Endothelial cell of umbilical vein (primary cell): ENCODE results near the gene DDX56. TPM values are rescaled to one million over a fixed set of nuclear protein-coding genes. Genes with fewer than 3 reads are reported as not detected.

Experiments
- BruUV-seq: library from RNA; stranded (reverse); fragments of 400-500 nt; replicated peaks from 2 replicates; lab custom pipeline; 2021; lab: Mats Ljungman, UMichigan
- CTCF ChIA-PET: fragments of 300-600, 350-600 bp; sonication (Branson Sonifier 250); formaldehyde crosslinking; loops from one replicate; lab custom pipeline; 2021; ENCODE audit warnings: antibody characterized with exemption, inconsistent platforms; lab: Charles Lee
- POLR2A ChIA-PET: fragments of 300-600, 350-600 bp; sonication (Branson Sonifier 250); formaldehyde crosslinking; loops from one replicate; lab custom pipeline; 2021; ENCODE audit warnings: antibody characterized with exemption, inconsistent platforms; lab: Charles Lee
- DNase-seq: peaks from one replicate; pipeline ENCODE4 v3.0.0-alpha.2; 2011; ENCODE audit warnings: low read depth, low spot score
- FAIRE-seq: peaks from 2 replicates; lab custom pipeline; 2011; peaks lifted over from hg19 to GRCh38; lab: Jason Lieb, UNC
- H2AFZ ChIP-seq: 2 replicates; pipeline ENCODE4 v1.6.0; 2012; ENCODE audit warnings: low read depth, low read length, control low read depth, inconsistent platforms
- H3K27ac ChIP-seq: 2 replicates; pipeline ENCODE4 v1.5.1; 2011; ENCODE audit warnings: low read depth, mild to moderate bottlenecking, control low read depth, low read length, moderate library complexity; ENCODE audit not compliant: insufficient read depth
- H3K27me3 ChIP-seq, 2 experiments: 2 replicates each; pipeline versions ENCODE4 v1.6.0 to v1.6.1; 2011; ENCODE audit warnings: low read length in 2 of 2, mixed read lengths in 1 of 2; ENCODE audit not compliant: control insufficient read depth in 2 of 2, insufficient read depth in 2 of 2
- H3K36me3 ChIP-seq, 2 experiments: 2 replicates in 1 of 2; 3 replicates in 1 of 2; pipeline ENCODE4 v1.5.1; 2011; ENCODE audit warnings: low read length in 2 of 2, mild to moderate bottlenecking in 1 of 2, moderate library complexity in 1 of 2; ENCODE audit not compliant: control insufficient read depth in 2 of 2, insufficient read depth in 2 of 2; ENCODE audit errors: extremely low read depth in 1 of 2
- H3K4me1 ChIP-seq: 3 replicates; pipeline ENCODE4 v1.5.1; 2011; ENCODE audit warnings: mild to moderate bottlenecking, low read length; ENCODE audit not compliant: control insufficient read depth, insufficient read depth; ENCODE audit errors: extremely low read depth
- H3K4me2 ChIP-seq: 2 replicates; pipeline ENCODE4 v1.6.1; 2011; ENCODE audit warnings: low read length, control low read depth, mixed read lengths; ENCODE audit not compliant: insufficient read depth
- H3K4me3 ChIP-seq, 3 experiments: fragments of 200-600 bp in 1 of 3; sonication (generic), shearing (Covaris generic) in 1 of 3; replicated peaks in 1 of 3; 2 replicates each; pipeline ENCODE4 v1.5.1; 2011 to 2016; ENCODE audit warnings: control low read depth in 3 of 3, low read length in 3 of 3, mild to moderate bottlenecking in 2 of 3, inconsistent platforms in 1 of 3, low read depth in 1 of 3, moderate library complexity in 1 of 3; ENCODE audit not compliant: insufficient read depth in 1 of 3
- H3K79me2 ChIP-seq: 2 replicates; pipeline ENCODE4 v1.6.0; 2012; ENCODE audit warnings: low read length, inconsistent platforms; ENCODE audit not compliant: control insufficient read depth, insufficient read depth
- H3K9ac ChIP-seq: replicated peaks from 2 replicates; pipeline ENCODE3; 2011; ENCODE audit warnings: low read length, control low read depth; ENCODE audit not compliant: insufficient read depth; ENCODE audit errors: extremely low read depth
- H3K9me1 ChIP-seq: replicated peaks from 3 replicates; pipeline ENCODE4 v1.6.0; 2011; ENCODE audit warnings: mild to moderate bottlenecking, low read length; ENCODE audit not compliant: control insufficient read depth, insufficient read depth; ENCODE audit errors: extremely low read depth
- H3K9me3 ChIP-seq: replicated peaks from 2 replicates; pipeline ENCODE4 v1.5.1; 2012; ENCODE audit warnings: low read length, inconsistent platforms; ENCODE audit not compliant: control insufficient read depth, insufficient read depth
- H4K20me1 ChIP-seq: replicated peaks from 2 replicates; pipeline ENCODE3; 2011; ENCODE audit warnings: mild to moderate bottlenecking, low read length; ENCODE audit not compliant: control insufficient read depth, insufficient read depth; ENCODE audit errors: extremely low read depth
- EZH2 ChIP-seq: IDR thresholded peaks from 2 replicates; pipeline ENCODE4 v1.6.1; 2012; ENCODE audit warnings: borderline replicate concordance, low read depth, mild to moderate bottlenecking, moderate library complexity, low read length, inconsistent platforms; ENCODE audit not compliant: severe bottlenecking
- FOS ChIP-seq: IDR thresholded peaks from 2 replicates; pipeline ENCODE4 v1.6.1; 2011; ENCODE audit warnings: mild to moderate bottlenecking, low read length, moderate library complexity, borderline replicate concordance; ENCODE audit not compliant: insufficient read depth
- GATA2 ChIP-seq: IDR thresholded peaks from 2 replicates; pipeline ENCODE4 v1.7.0; 2011; ENCODE audit warnings: low read depth, mild to moderate bottlenecking, moderate library complexity, mixed read lengths, low read length; ENCODE audit not compliant: insufficient read length, insufficient read depth
- JUN ChIP-seq: IDR thresholded peaks from 2 replicates; pipeline ENCODE4 v1.6.1; 2011; ENCODE audit warnings: borderline replicate concordance, low read depth; ENCODE audit not compliant: insufficient read length, insufficient read depth
- dilution Hi-C: fragments of 300-500 bp; cut with MboI; formaldehyde crosslinking; loops from one replicate; pipeline ENCODE4 v1.15.0; 2019; ENCODE audit warnings: low sequenced_read_pairs; ENCODE audit not compliant: extremely low pct_ligation_motif_present
- intact Hi-C: fragments of 100-400 bp; cut with micrococcal nuclease; formaldehyde crosslinking; loops from one replicate; pipeline ENCODE4 v1.10.0; 2022
- polyA plus RNA-seq, 4 experiments: library from polyadenylated mRNA; depleted of rRNA in 3 of 4; stranded (reverse) in 3 of 4; unstranded in 1 of 4; fragments of >200 nt; gene quantifications; 2 replicates each; pipeline versions ENCODE4 v1.2.1 to v1.2.3, GENCODE V29; 2011 to 2012; ENCODE audit warnings: missing spikeins in 1 of 4
- total RNA-seq: library from RNA; stranded (reverse); gene quantifications from 2 replicates; pipeline ENCODE4 v1.2.3, GENCODE V29; 2021
- TF ChIP-seq, protein P1 (sequence below), 2 donors: IDR thresholded peaks; 1 replicate in 1 of 2; 2 replicates in 1 of 2; pipeline ENCODE4 v1.5.1; 2011; ENCODE audit warnings: low read length in 2 of 2, mild to moderate bottlenecking in 2 of 2, moderate library complexity in 2 of 2, control low read depth in 1 of 2, inconsistent platforms in 1 of 2, low read depth in 1 of 2; ENCODE audit not compliant: insufficient read depth in 1 of 2; ENCODE audit errors: extremely low read depth in 1 of 2
- TF ChIP-seq, protein P2 (sequence below): IDR thresholded peaks from 2 replicates; pipeline ENCODE4 v1.6.1; 2011; ENCODE audit not compliant: insufficient read depth, insufficient read length

The DDX56 gene
- total and polyA plus RNA-seq, 2 donors (not counting 3 experiments of a cell fraction or from before 2014, with no cell fraction given), result 94.7 to 96.6 TPM

DNA sequence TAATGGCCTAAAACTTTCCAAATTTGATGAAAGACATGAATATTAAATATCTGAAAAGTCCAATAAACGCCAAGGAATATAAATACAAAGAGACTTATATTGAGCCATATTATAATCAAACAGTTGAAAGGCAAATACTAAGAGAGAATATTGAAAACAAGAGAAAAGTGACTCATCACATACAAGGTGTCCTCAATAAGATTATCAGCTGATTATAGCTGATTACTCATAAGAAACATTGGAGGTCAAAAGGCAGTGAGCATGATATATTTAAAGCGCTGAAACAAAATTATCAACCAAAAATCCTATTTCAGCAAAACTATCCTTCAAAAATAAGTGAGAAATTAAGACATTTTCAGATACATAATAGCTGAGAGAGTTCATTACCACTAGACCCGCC is 24.8 kb downstream of the DDX56 start:
- ChIA-PET POLR2A (no interaction called here), CTCF (interaction anchor here (0.5 to 1.8 kb wide), 3 partner anchors 14 to 330 kb away, joined by 3 to 6 read pairs (median 4); no protein-coding TSS in a partner anchor)
- FAIRE-seq (no peak), DNase-seq (no peak)
- H3K9ac ChIP-seq, result no peak overlapping the region
- no peak overlapping the region for H3K4me2 ChIP-seq
- no peaks in the 10 kb centered on the region for H3K79me2 ChIP-seq
- intact Hi-C loops (no loop called here), dilution Hi-C loops (no loop called here)
- no peak overlapping the region for H3K4me3 ChIP-seq
- peaks cover 8 to 12% of the 10 kb centered on the region in 2 experiments for H3K27me3 ChIP-seq
- H4K20me1 ChIP-seq, result no peaks in the 10 kb centered on the region
- no peak overlapping the region for H2AFZ ChIP-seq
- no peaks in the 10 kb centered on the region for H3K9me3 ChIP-seq
- TF ChIP-seq GATA2 (no peak), JUN (peak; percentile 37), FOS (peak; percentile 11)
- no TSS peak for BruUV-seq
- no peaks in the 10 kb centered on the region for H3K9me1 ChIP-seq
- H3K36me3 ChIP-seq, result no peaks in the 10 kb centered on the region
- H3K4me1 ChIP-seq, result peaks cover 2% of the 10 kb centered on the region
- H3K27ac ChIP-seq, result no peak overlapping the region

DNA sequence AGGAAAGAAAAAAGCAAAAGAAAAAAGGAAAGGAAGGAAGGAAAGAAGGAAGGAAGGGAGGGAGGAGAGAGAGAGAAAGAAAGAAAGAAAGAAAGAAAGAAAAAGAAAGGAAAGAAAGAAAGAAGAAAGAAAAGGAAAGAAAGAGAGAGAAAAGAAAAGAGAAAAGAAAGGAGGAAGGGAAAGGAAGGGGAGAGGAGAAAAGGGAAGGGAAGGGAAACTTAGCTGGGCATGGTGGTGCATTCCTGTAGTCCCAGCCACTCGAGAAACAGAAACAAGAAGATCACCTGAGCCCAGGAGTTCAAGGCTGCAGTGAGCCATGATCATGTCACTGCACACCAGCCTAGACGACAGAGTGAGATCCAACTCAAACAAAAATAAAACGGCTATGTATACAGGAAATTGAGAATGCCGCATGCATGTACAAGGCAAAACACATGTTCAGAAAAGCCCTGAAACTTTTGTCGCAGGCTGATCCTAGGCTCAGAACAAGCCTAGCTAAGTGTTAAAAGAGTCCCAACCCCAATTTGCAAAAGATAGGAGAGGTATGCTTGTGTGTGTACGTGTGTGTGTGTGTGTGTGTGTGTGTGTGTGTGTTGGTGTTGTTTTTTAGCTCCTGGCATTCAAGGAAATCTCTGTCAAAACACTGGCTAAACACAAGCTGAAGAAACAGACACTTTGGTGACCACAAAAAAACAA is 26.0 kb downstream of the DDX56 start:
- ChIA-PET CTCF (interaction anchor here (1.1 to 1.8 kb wide), 2 partner anchors 13 to 68 kb away, joined by 3 to 6 read pairs; no protein-coding TSS in a partner anchor), POLR2A (interaction anchor here (0.7 kb wide), 1 partner anchor 14 kb away, joined by 3 read pairs; no protein-coding TSS in a partner anchor)
- no peaks in the 10 kb centered on the region for H3K79me2 ChIP-seq
- peak overlapping the region; percentile 60 for H2AFZ ChIP-seq
- peaks cover 2% of the 10 kb centered on the region for H3K4me1 ChIP-seq
- peaks cover 8 to 12% of the 10 kb centered on the region in 2 experiments for H3K27me3 ChIP-seq
- no peaks in the 10 kb centered on the region for H3K36me3 ChIP-seq
- peak; percentile 42 for DNase-seq
- no peaks in the 10 kb centered on the region for H3K9me3 ChIP-seq
- dilution Hi-C loops (no loop called here), intact Hi-C loops (no loop called here)
- peak; percentile 74 for FAIRE-seq
- TF ChIP-seq, protein P1, sequence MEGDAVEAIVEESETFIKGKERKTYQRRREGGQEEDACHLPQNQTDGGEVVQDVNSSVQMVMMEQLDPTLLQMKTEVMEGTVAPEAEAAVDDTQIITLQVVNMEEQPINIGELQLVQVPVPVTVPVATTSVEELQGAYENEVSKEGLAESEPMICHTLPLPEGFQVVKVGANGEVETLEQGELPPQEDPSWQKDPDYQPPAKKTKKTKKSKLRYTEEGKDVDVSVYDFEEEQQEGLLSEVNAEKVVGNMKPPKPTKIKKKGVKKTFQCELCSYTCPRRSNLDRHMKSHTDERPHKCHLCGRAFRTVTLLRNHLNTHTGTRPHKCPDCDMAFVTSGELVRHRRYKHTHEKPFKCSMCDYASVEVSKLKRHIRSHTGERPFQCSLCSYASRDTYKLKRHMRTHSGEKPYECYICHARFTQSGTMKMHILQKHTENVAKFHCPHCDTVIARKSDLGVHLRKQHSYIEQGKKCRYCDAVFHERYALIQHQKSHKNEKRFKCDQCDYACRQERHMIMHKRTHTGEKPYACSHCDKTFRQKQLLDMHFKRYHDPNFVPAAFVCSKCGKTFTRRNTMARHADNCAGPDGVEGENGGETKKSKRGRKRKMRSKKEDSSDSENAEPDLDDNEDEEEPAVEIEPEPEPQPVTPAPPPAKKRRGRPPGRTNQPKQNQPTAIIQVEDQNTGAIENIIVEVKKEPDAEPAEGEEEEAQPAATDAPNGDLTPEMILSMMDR (IDR thresholded peaks at IDR 0.05; ENCODE audit: extremely low read depth in 1 of 2, insufficient read depth in 1 of 2, low read depth in 1 of 2, low read length in 2 of 2), result no peak
- TF ChIP-seq, protein P2, sequence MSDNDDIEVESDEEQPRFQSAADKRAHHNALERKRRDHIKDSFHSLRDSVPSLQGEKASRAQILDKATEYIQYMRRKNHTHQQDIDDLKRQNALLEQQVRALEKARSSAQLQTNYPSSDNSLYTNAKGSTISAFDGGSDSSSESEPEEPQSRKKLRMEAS, result no peak
- TF ChIP-seq JUN, result no peak
- no peak for TF ChIP-seq EZH2
- TF ChIP-seq FOS, result no peak
- H3K4me3 ChIP-seq, result no peak overlapping the region
- no peaks in the 10 kb centered on the region for H3K9me1 ChIP-seq
- no peaks in the 10 kb centered on the region for H4K20me1 ChIP-seq
- H3K9ac ChIP-seq, result no peak overlapping the region
- H3K4me2 ChIP-seq, result no peak overlapping the region
- BruUV-seq, result no TSS peak
- no peak overlapping the region for H3K27ac ChIP-seq
